ENCODE measurements around the gene ASCC3.

The ASCC3 gene

DNA sequence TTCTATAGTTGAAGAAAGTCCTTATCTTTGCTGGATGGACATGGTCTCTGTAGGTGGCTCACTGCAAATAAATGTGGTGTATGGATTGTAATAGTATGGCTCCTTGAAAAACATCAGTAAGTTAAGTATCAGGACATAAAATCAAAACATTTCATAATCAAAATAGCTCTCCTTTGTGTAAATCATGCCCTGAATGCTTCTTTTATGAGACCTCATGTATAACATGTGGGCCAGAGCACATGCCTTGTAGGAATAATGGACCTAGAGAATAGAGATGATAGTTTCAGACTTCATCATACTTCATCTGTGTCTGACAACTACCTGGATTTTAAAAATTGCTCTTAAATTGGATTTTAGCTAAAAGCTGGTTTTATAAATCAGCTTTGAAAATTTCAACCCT, 159.9 kb downstream of the ASCC3 start:
- no peak for DNase-seq

GRCh38 chr6:100719883-100720682, 161.0 kb downstream of the ASCC3 start:
- DNase-seq: no peak

DNA sequence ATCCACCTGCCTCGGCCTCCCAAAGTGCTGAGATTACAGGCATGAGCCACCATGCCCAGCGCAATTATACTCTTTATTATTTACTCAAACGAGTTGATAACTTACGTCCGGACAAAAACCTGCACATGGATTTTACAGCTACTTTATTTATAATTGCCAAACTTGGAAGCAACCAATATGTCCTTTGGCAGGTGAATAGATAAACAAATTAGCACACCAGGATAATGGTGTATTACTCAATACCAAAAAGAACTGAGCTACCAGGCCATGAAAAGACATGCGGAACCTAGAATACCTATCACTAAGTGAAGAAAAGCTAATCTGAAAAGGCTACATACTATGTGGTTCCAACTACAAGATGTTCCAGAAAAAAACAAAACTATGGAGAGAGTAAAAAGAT, 168.1 kb downstream of the ASCC3 start:
- DNase-seq: no peak

DNA sequence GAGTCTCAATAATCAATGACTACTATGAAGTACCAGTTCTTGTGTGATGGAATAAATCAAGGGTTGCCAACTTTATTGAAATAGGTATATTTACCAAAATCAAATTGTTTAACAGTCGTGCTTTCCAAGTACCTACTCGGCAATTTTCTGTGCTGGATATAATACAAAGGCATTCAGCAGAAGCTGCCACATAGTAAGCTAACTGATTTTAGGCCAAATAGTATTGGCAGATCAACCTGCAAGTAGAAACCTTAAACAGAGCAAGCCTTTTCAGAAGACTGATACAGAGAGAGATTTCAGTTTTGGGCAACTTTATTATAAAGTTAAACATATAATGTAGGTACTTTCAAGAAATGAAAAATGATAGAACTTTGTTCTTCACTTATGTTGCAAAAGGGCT, 174.6 kb downstream of the ASCC3 start:
- DNase-seq: no peak

DNA sequence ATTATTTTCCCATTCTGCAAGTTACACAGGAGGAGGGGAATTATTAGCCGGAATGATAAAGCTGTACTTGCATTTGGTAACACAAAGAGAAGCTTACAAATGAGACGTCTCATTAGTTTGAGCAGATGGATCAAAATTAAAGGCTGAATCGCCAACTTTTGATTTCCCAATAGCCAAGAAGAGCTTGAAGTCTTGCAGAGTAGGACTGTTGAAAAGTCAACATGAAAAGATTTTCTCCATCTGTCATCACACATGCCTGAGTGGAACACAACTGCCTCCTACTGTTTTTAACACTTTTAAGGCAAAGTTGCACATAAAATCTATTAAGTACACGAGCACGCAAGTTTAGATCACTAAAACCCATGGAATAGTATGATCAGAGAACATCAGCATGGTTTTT, 176.2 kb downstream of the ASCC3 start:
- no peak for DNase-seq

- DNase-seq: no peak
Measured at GRCh38 chr6:100701728-100702127, 179.4 kb downstream of the ASCC3 start.

DNA sequence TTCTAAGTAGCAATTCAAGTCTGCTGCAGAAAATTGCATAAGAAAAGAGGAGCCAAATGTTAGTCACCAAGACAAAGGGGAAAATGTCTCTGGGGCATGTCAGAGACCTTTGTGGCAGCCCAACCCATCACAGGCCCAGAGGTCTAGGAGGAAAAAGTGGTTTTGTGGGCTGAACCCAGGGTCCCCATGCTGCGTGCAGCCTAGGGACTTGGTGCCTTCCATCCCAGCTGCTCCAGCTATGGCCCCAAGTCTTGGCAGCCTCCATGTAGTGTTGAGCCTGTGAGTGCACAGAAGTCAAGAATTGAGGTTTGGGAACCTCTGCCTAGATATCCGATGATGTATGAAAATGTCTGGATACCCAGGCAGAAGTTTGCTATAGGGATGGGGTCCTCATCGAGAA, 181.1 kb downstream of the ASCC3 start:
- no peak for DNase-seq

DNA sequence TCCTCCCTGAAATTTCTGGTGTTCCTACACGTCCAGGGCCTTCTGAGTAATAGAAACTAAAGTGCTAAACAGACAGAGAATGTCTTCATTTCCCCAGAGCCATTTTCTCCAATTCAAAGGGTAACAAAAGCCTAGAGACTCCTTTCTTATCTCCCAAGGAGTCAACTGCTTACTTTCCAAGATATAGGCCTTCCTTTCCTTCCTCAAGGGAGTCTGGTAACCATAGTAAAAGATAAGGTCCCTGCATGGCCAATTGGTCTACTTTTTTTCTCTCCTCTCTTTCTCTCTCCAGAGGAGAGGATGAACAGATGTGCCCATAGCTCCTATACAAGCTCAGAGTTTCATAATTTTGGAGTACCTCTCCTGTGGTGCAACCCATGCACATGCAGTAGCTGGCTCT, 185.7 kb downstream of the ASCC3 start:
- DNase-seq: no peak

DNA sequence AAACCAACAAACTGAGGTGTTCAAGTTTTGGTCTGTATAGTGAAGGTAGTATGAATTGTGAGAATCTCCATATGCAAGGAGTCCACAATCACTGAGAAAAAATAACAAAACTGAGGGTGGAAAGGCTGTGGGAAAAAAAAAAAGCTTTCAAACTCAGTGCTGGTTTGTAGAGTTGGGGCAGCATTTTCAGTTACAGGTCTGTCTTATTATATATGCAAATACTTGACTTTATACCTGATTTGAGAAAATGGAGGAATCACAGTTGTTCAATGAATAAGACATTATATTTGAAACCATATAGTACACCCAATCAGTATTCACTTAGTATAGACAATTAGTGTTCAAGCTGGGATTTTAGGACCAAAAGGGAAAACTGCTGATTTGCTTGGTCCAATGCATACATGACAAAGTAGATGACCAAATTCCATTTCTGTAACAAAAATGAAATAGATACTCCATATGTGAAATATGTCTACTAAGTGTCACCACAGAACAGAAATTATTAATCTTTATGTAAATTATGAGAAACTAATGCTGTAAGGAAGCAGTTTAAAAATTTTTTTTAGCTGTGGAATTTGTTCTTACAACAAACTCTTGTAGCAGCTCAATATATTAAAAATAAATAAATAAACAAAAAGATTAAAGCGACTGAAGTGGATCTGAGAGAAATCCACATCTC, 187.7 kb downstream of the ASCC3 start:
- no peak for DNase-seq

- DNase-seq: no peak
Measured at GRCh38 chr6:100691972-100692371, 189.2 kb downstream of the ASCC3 start.

GRCh38 chr6:100686216-100686615, 194.9 kb downstream of the ASCC3 start:
- DNase-seq: no peak

DNA sequence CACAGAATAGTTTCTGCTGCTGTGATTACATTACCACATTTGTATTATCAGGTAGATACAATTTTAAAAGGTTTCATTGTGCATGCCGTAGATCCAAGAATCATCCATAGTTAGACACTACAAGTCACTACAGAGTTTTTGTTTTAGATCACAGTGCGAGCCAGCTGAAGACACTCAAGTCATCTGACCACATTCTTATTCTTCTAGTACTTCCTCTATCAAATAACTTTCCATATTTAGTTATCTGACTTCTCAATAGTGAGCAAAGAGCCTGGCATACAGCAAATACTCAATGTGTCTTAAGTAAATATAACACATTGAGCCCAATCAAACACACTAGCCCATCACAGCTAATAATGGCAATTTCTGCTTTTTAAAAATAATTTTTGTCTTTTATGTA, 195.4 kb downstream of the ASCC3 start:
- no peak for DNase-seq

GRCh38 chr6:100680163-100680562, 201.0 kb downstream of the ASCC3 start:
- no peak for DNase-seq

DNA sequence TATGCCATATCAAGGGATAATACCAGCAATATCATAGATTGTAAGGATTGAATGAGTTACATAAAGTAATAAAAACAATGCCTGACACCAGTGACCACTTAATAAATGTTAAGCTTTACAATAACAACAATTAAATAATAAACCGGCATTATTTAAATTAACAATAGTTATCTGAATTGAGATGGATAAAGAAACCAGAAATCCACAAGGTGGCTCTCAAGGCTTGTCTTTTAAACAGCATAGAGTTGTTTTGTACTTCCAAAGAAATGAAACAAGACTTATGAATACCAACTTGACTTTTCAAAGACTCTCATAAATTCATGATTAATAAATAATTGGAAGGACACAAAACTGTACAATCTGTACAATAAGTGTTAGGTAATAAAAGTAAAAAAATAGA, 203.1 kb downstream of the ASCC3 start:
- DNase-seq: no peak

DNA sequence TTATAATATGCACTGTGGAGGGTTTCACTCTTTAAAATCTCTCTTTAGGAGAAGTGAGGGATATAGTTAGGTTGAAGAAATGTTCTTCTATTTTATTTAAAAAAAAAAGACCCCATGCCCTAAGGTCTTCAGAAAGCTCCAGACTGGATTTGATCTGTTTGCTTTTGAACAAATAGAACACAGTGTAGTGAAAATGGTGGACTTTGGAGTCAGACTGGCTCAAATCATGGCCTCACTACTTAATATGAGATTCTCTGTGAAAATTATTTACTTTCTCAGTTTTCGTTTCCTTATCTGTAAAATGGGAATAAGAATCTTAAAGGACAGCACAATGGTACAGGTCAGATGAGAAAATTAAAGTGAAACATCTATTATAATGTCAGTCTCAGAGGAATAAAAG, 203.9 kb downstream of the ASCC3 start:
- no peak for DNase-seq

GRCh38 chr6:100673641-100674040, 207.5 kb downstream of the ASCC3 start:
- no peak for DNase-seq

GRCh38 chr6:100671740-100672139, 209.4 kb downstream of the ASCC3 start:
- no peak for DNase-seq

- DNase-seq: no peak
Measured at GRCh38 chr6:100670056-100670455, 211.1 kb downstream of the ASCC3 start.

GRCh38 chr6:100665041-100665380, 216.1 kb downstream of the ASCC3 start:
- DNase-seq: no peak

DNA sequence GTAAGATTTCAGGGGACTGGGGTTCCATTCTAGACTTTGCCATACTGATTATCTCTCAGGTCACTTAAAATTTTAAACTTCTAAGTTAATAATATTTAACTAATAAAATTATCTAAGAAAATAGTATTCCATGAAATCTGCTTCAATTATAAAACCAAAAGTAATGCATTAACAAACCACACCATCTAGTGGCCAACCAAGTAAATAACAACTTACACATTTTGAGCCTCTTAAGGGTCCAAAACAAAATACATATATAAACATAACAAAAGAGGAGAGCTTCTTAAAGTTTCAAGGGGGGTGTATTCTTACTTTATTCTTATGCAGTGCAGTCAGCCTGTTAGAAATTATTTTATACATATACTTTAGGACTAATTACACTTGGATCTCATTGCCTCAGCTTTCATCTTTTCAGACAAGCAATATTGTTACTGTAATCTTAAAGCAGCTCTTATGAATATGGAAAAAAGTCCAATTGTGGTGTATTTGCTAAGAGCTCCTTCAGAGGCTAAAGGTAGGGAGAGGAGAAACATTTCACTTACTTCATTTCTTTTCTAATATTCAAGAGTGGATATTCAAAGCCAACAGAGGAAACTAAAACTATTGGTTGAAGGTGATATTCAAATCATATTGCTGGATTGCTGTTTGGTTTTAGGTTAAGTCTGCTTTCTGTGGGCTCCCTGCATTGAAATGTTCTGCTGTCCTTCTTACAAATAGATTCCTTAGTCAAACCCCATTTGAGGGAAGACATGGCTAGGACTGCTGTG, 216.7 kb downstream of the ASCC3 start:
- no peak for DNase-seq

GRCh38 chr6:100663219-100663863, 217.8 kb downstream of the ASCC3 start:
- no peak for DNase-seq

DNA sequence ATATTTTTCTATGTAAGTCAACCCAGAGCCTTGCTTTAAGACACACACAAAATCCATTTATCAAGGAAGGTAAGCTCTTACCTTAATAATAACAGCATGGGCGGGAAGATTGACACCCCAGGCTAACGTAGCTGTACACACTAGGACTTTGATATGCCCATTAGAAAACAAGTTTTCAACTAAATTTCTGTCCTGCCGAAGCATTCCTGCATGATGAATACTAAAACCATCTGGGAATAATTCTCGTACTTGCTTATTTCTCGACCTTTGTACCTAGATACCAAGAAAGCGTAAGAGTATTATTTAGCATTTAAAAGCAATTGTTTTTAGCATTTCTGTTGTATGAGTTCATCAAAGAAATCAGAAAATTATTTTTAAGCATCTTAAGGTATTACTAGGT, 218.9 kb downstream of the ASCC3 start:
- no peak for DNase-seq

DNA sequence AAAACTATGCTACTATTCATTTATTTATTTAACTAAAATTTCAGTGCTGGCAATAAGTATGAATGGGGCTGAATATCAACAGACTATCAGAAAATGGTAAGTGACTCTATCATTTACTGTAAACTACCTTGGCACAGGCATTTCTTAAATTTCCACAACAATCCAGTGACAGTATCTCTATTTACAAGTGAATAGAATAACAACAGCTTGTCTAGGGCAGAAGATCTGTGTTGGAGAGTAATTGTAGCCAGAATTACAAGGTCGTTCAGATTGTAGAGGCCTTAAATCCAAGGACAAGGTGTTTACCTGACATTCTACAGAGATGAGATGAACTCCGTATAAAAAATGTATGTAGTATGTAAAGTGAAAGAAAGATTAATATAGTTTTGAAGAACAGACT, 222.6 kb downstream of the ASCC3 start:
- DNase-seq: no peak

Data from stimulated activated CD4-positive, alpha-beta T cell treated with anti-CD3 and anti-CD28 coated beads, Interleukin-12 subunit alpha, Interleukin-12 subunit beta, amount 100 ng/mL, for 4 hours (primary cell).